HCT116 (cell line): ENCODE measurements around the gene SNRNP70. TPM values are rescaled to one million over a fixed set of nuclear protein-coding genes. Genes with fewer than 3 reads are reported as not detected.

Experiments
- ATAC-seq: fragments of 200-7000 bp; cut with Tn5 transposase; 2 replicates; pipeline ENCODE4 v1.9.1; 2020; ENCODE audit warnings: mild to moderate bottlenecking, moderate library complexity
- BruUV-seq: library from RNA; stranded (reverse); fragments of 400-500 nt; replicated peaks from 2 replicates; lab custom pipeline; 2021; lab: Mats Ljungman, UMichigan
- CTCF ChIA-PET: fragments of 300-600 bp; sonication (Branson Sonifier 250); formaldehyde crosslinking; loops from one replicate; lab custom pipeline; 2021; ENCODE audit warnings: antibody characterized with exemption; lab: Charles Lee
- POLR2A ChIA-PET: fragments of 300-600, 350-600 bp; sonication (Branson Sonifier 250); formaldehyde crosslinking; loops from one replicate; lab custom pipeline; 2021; ENCODE audit warnings: antibody characterized with exemption; lab: Charles Lee
- RAD21 ChIA-PET, 2 experiments: fragments of 300-600 bp; sonication (Branson Sonifier 250); formaldehyde crosslinking; loops; one replicate each; lab custom pipeline; 2023; ENCODE audit warnings: low total read pairs in 2 of 2; ENCODE audit not compliant: uncharacterized antibody in 2 of 2, unreplicated experiment in 2 of 2, low non-redundant PET in 1 of 2; lab: Charles Lee
- DNase-seq: peaks from one replicate; pipeline ENCODE4 v3.0.0-alpha.2; 2010; ENCODE audit warnings: low read depth, low spot score
- H2AFZ ChIP-seq: fragments of 200-600 bp; shearing (Covaris generic), sonication (generic); 2 replicates; pipeline ENCODE4 v1.6.1; 2017; ENCODE audit warnings: low read depth, mixed run types, mixed read lengths, antibody characterized with exemption, low read length; ENCODE audit not compliant: poor library complexity, severe bottlenecking
- H3K27ac ChIP-seq: 2 replicates; pipeline ENCODE4 v1.5.1; 2012; ENCODE audit warnings: low read depth, low read length
- H3K27me3 ChIP-seq: fragments of 200-600 bp; sonication (generic); 2 replicates; pipeline ENCODE4 v1.6.1; 2016; ENCODE audit warnings: mixed run types, low read length, mixed read lengths; ENCODE audit not compliant: insufficient read depth
- H3K36me3 ChIP-seq, 2 experiments: fragments of 200-500 bp in 1 of 2; fragments of 200-600 bp in 1 of 2; sonication (Bioruptor generic) in 1 of 2; sonication (generic) in 1 of 2; 2 replicates each; pipeline versions ENCODE4 v1.5.1 to v1.6.1; 2014 to 2016; ENCODE audit warnings: low read length in 2 of 2, inconsistent platforms in 1 of 2, mixed read lengths in 1 of 2, mixed run types in 1 of 2; ENCODE audit not compliant: insufficient read depth in 2 of 2, control insufficient read depth in 1 of 2
- H3K4me1 ChIP-seq, 2 experiments: fragments of 200-600 bp in 1 of 2; sonication (generic) in 1 of 2; 2 replicates each; pipeline versions ENCODE4 v1.5.1 to v1.6.1; 2012 to 2017; ENCODE audit warnings: low read length in 2 of 2, inconsistent platforms in 1 of 2, mild to moderate bottlenecking in 1 of 2, mixed read lengths in 1 of 2, mixed run types in 1 of 2, moderate library complexity in 1 of 2; ENCODE audit not compliant: insufficient read depth in 2 of 2, control insufficient read depth in 1 of 2
- H3K4me2 ChIP-seq: fragments of 200-600 bp; sonication (generic); 2 replicates; pipeline ENCODE4 v1.6.1; 2017; ENCODE audit warnings: mixed run types, low read length, mixed read lengths
- H3K4me3 ChIP-seq, 2 experiments: fragments of 200-600 bp in 1 of 2; sonication (generic) in 1 of 2; replicated peaks in 1 of 2; 2 replicates each; pipeline ENCODE4 v1.5.1; 2011 to 2016; ENCODE audit warnings: low read length in 2 of 2, control low read depth in 1 of 2, low read depth in 1 of 2, mild to moderate bottlenecking in 1 of 2, mixed read lengths in 1 of 2, mixed run types in 1 of 2
- H3K79me2 ChIP-seq: fragments of 200-600 bp; sonication (generic); 2 replicates; pipeline ENCODE4 v1.6.1; 2017; ENCODE audit warnings: mild to moderate bottlenecking, mixed run types, low read length, moderate library complexity, mixed read lengths; ENCODE audit not compliant: insufficient read depth
- H3K9ac ChIP-seq: fragments of 200-600 bp; sonication (generic); 2 replicates; pipeline ENCODE4 v1.6.1; 2016; ENCODE audit warnings: low read length, mixed read lengths
- H3K9me2 ChIP-seq: fragments of 200-600 bp; sonication (generic), shearing (Covaris generic); 2 replicates; pipeline ENCODE4 v1.6.1; 2017; ENCODE audit warnings: mixed run types, mild to moderate bottlenecking, moderate library complexity; ENCODE audit not compliant: insufficient read depth
- H3K9me3 ChIP-seq, 2 experiments: fragments of 200-500 bp in 1 of 2; fragments of 200-600 bp in 1 of 2; sonication (Bioruptor generic) in 1 of 2; sonication (generic) in 1 of 2; 2 replicates each; pipeline ENCODE4 v1.6.1; 2014 to 2017; ENCODE audit warnings: low read length in 2 of 2, mixed read lengths in 2 of 2, inconsistent platforms in 1 of 2, low read depth in 1 of 2, mild to moderate bottlenecking in 1 of 2, mixed run types in 1 of 2, moderate library complexity in 1 of 2; ENCODE audit not compliant: control insufficient read depth in 1 of 2, insufficient read depth in 1 of 2
- H4K20me1 ChIP-seq: fragments of 200-600 bp; sonication (generic), shearing (Covaris generic); 2 replicates; pipeline ENCODE4 v1.6.1; 2017; ENCODE audit warnings: mixed run types, mild to moderate bottlenecking, moderate library complexity; ENCODE audit not compliant: insufficient read depth
- FOSL1 ChIP-seq: IDR thresholded peaks from 2 replicates; pipeline ENCODE4 v1.6.1; 2012; ENCODE audit warnings: low read depth
- POLR2AphosphoS5 ChIP-seq: IDR thresholded peaks from 2 replicates; pipeline ENCODE4 v1.6.1; 2011; ENCODE audit warnings: mild to moderate bottlenecking, low read depth, low read length, moderate library complexity
- REST ChIP-seq: IDR thresholded peaks from 2 replicates; pipeline ENCODE4 v1.6.1; 2012; ENCODE audit warnings: low read depth
- intact Hi-C: fragments of 100-400 bp; cut with micrococcal nuclease; formaldehyde crosslinking; loops from 2 replicates; pipeline ENCODE4 v1.10.0; 2022
- total RNA-seq: library from RNA; stranded (reverse); gene quantifications from one replicate; pipeline ENCODE4 v1.2.1, GENCODE V29; 2021; ENCODE audit not compliant: unreplicated experiment

The SNRNP70 gene
- total RNA-seq, 1 experiment from 2014 or later = 236 TPM

- no peak for TF ChIP-seq REST
These were observed 21.1 kb upstream of the SNRNP70 start (continued) for GRCh38 chr19:49064029-49064629.

GRCh38 chr19:49064768-49065611 lies 20.3 kb upstream of the SNRNP70 start, which contains the start of gene NTF4:
Gene NTF4, minus strand, starts transcription at chr19:49064818. Its CDS starts 2,821 bp downstream, at chr19:49061997.
- no TSS peak for BruUV-seq
- Histone ChIP-seq H3K27ac (peak within 1 kb of the TSS; percentile 69), H4K20me1 (no peaks in the 10 kb centered on the region), H3K4me2 (peak within 1 kb of the TSS; percentile 89), H3K27me3 (no peaks in the 10 kb centered on the region)
- CTCF ChIA-PET = interaction anchor here (0.6 to 1.8 kb wide), 3 partner anchors 9 to 65 kb away, joined by 4 to 18 read pairs (median 4); no protein-coding TSS in a partner anchor
- intact Hi-C loops = no loop called here
- POLR2A ChIA-PET = interaction anchor here (0.6 kb wide), 1 partner anchor 89 kb away, joined by 3 read pairs; no protein-coding TSS in a partner anchor
- RAD21 ChIA-PET = interaction anchor here in 1 of 2 experiments (0.6 to 0.8 kb wide), 2 partner anchors 13 to 72 kb away, joined by 3 read pairs; partner anchors contain the start of genes GYS1 and RUVBL2
- TF ChIP-seq FOSL1 (no peak), POLR2AphosphoS5 (peak; percentile 66)
- TF ChIP-seq, all 23 proteins: peak for 1
- Histone ChIP-seq H2AFZ (no peak within 1 kb of the TSS), H3K9me2 (no peaks in the 10 kb centered on the region), H3K36me3 (no peaks in the 10 kb centered on the region), H3K4me1 (peaks cover 32 to 68% of the 10 kb centered on the region in 2 experiments), H3K4me3 (peak within 1 kb of the TSS; percentile 42 to 56), H3K79me2 (no peaks in the 10 kb centered on the region), H3K9ac (peak within 1 kb of the TSS; percentile 67), H3K9me3 (no peaks in the 10 kb centered on the region)
- DNase-seq (no peak), ATAC-seq (peak; percentile 83)
